ENCODE measurements around the gene SLC38A9. TPM values are rescaled to one million over a fixed set of nuclear protein-coding genes. Genes with fewer than 3 reads are reported as not detected.
A peak's percentile ranks its signal among the peaks of the same experiment; 100 is the strongest.

SLC38A9 gene
- polyA plus RNA-seq, 2 of the 4 experiments (the other 2 are of a cell fraction), result 22.8 to 37.3 TPM

DNA sequence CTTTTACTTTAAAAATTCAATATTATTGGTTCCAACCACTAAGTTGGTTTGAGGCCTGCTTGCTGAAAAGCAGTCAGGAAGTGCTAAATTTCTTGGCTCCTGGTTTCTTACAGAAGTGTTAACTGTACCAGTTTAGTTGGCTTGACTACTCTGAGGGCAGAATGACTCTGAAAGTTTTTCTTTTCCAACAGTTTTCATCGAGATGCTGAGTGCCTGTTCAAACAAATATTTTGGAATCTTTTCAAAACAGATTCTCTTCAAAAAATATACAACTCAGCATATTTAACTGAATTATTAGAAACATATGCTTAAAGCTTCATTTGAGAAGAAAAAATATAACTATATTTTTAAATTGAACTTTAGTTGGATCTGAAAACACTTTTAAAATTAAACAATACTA is 37.0 kb downstream of the SLC38A9 start:
- ChIA-PET POLR2A (no interaction called here), CTCF (interaction anchor here (0.6 to 1.2 kb wide), 2 partner anchors 17 to 86 kb away, joined by 3 read pairs; no protein-coding TSS in a partner anchor)
- no peaks in the 10 kb centered on the region for H3K9me3 ChIP-seq
- no peak for DNase-seq (ENCODE audit: low read depth in 1 of 2, low spot score in 1 of 2)
- H3K4me1 ChIP-seq, result peaks cover 30% of the 10 kb centered on the region
- H3K27ac ChIP-seq, result peak overlapping the region in 1 of 2 experiments; percentile 59; a peak in 2 of 6 replicates
- ATAC-seq, result no peak
- WGBS (ENCODE audit: missing lambda C conversion rate), result 9% methylated on average over 1 of the region's 1 CpG
- H3K4me3 ChIP-seq, result no peak overlapping the region
- H3K4me2 ChIP-seq, result peak overlapping the region; percentile 21; the same call in 1 of the 3 replicates
- no peak for FAIRE-seq
- TF ChIP-seq MAFK (IDR thresholded peaks at IDR 0.05; ENCODE audit: partially characterized antibody) (peak; percentile 79), RCOR1 (IDR thresholded peaks at IDR 0.05; ENCODE audit: low read depth, low read length) (no peak)

DNA sequence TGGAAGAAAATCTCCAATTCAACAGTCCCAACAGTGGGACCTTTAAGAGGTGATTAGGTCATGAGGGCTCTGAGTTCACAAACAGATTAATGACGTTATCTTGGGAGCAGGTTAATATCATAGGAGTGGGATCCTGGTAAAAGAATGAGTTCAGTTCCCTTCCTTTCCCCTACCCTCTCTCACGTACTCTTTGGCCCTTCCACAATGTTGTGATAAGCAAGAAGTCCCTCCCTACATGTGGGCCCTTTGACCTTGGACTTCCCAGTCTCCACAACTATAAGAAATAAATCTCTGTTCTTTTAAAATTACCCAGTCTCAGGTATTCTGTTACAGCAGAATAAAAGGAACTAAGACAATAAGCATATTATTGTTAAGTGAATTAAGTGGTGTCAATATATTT is 37.8 kb downstream of the SLC38A9 start:
- H3K4me1 ChIP-seq, result peaks cover 27% of the 10 kb centered on the region
- H3K27ac ChIP-seq, result no peak overlapping the region
- CTCF ChIA-PET, result interaction anchor here (1.2 kb wide), 1 partner anchor 17 kb away, joined by 3 read pairs; no protein-coding TSS in a partner anchor
- no peaks in the 10 kb centered on the region for H3K9me3 ChIP-seq
- TF ChIP-seq EP300 (IDR thresholded peaks at IDR 0.05), result no peak
- TF ChIP-seq SMC3 (IDR thresholded peaks at IDR 0.05), result no peak
- no peak for TF ChIP-seq MYC (IDR thresholded peaks at IDR 0.05; ENCODE audit: borderline replicate concordance, low read length)
- TF ChIP-seq CHD4 (IDR thresholded peaks at IDR 0.05; ENCODE audit: borderline replicate concordance), result no peak
- TF ChIP-seq GATA3 (IDR thresholded peaks at IDR 0.05; ENCODE audit: borderline replicate concordance), result no peak
- TF ChIP-seq, protein P1, sequence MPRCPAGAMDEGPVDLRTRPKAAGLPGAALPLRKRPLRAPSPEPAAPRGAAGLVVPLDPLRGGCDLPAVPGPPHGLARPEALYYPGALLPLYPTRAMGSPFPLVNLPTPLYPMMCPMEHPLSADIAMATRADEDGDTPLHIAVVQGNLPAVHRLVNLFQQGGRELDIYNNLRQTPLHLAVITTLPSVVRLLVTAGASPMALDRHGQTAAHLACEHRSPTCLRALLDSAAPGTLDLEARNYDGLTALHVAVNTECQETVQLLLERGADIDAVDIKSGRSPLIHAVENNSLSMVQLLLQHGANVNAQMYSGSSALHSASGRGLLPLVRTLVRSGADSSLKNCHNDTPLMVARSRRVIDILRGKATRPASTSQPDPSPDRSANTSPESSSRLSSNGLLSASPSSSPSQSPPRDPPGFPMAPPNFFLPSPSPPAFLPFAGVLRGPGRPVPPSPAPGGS (IDR thresholded peaks at IDR 0.05), result no peak
- no peak for TF ChIP-seq EHF (CRISPR knock-in tag; IDR thresholded peaks at IDR 0.05)
- TF ChIP-seq ZC3H11A (IDR thresholded peaks at IDR 0.05), result no peak
- TF ChIP-seq, protein P2, sequence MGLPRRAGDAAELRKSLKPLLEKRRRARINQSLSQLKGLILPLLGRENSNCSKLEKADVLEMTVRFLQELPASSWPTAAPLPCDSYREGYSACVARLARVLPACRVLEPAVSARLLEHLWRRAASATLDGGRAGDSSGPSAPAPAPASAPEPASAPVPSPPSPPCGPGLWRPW (IDR thresholded peaks at IDR 0.05), result no peak
- TF ChIP-seq, protein P3, sequence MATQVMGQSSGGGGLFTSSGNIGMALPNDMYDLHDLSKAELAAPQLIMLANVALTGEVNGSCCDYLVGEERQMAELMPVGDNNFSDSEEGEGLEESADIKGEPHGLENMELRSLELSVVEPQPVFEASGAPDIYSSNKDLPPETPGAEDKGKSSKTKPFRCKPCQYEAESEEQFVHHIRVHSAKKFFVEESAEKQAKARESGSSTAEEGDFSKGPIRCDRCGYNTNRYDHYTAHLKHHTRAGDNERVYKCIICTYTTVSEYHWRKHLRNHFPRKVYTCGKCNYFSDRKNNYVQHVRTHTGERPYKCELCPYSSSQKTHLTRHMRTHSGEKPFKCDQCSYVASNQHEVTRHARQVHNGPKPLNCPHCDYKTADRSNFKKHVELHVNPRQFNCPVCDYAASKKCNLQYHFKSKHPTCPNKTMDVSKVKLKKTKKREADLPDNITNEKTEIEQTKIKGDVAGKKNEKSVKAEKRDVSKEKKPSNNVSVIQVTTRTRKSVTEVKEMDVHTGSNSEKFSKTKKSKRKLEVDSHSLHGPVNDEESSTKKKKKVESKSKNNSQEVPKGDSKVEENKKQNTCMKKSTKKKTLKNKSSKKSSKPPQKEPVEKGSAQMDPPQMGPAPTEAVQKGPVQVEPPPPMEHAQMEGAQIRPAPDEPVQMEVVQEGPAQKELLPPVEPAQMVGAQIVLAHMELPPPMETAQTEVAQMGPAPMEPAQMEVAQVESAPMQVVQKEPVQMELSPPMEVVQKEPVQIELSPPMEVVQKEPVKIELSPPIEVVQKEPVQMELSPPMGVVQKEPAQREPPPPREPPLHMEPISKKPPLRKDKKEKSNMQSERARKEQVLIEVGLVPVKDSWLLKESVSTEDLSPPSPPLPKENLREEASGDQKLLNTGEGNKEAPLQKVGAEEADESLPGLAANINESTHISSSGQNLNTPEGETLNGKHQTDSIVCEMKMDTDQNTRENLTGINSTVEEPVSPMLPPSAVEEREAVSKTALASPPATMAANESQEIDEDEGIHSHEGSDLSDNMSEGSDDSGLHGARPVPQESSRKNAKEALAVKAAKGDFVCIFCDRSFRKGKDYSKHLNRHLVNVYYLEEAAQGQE (IDR thresholded peaks at IDR 0.05), result no peak
- TF ChIP-seq FOSB (CRISPR knock-in tag; IDR thresholded peaks at IDR 0.05), result no peak
- TF ChIP-seq TP53 (CRISPR knock-in tag; IDR thresholded peaks at IDR 0.05), result no peak
- no peak for TF ChIP-seq HOXB5 (CRISPR knock-in tag; IDR thresholded peaks at IDR 0.05)
- WGBS (ENCODE audit: missing lambda C conversion rate), result 70% methylated on average over 2 of the region's 2 CpGs
- POLR2A ChIA-PET, result no interaction called here
- FAIRE-seq (no peak), DNase-seq (ENCODE audit: low read depth in 1 of 2, low spot score in 1 of 2) (no peak), ATAC-seq (no peak)
- H3K4me2 ChIP-seq, result no peak overlapping the region
- H3K4me3 ChIP-seq, result no peak overlapping the region

DNA sequence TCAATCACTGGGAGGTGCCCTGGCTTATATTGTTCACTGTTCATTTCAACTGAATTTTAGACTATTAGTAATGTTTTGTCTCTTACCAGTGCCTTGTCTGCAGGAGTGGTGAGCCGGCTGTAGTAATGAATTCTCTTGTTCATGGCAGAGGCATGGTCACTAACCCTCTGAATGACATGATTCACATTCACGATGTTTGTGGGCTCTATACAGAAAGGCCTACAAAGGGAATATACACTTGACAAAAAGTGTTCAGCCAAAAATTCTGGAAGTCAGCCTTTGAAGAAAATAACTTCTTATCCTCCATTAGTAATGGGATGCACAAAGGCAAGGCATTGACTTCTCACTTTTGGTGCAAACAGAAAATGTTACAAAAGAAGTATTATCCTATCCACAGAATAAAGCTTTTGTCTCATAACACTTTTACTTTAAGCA is 39.6 kb downstream of the SLC38A9 start:
- POLR2A ChIA-PET, result no interaction called here
- DNase-seq (ENCODE audit: low read depth in 1 of 2, low spot score in 1 of 2), result no peak
- Histone ChIP-seq H3K4me2 (no peak overlapping the region), H3K4me1 (peaks cover 43% of the 10 kb centered on the region), H3K27ac (0 out of 6 replicates have a peak overlapping the region, but pooled peaks of 1 of the 2 experiments have one; percentile 5), H3K4me3 (no peak overlapping the region), H3K9me3 (no peaks in the 10 kb centered on the region)
- CTCF ChIA-PET, result no interaction called here
- peak; percentile 36 for FAIRE-seq
- WGBS (ENCODE audit: missing lambda C conversion rate), result 50% methylated on average over 2 of the region's 2 CpGs
- no peak for ATAC-seq
- TF ChIP-seq FOSL2 (IDR thresholded peaks at IDR 0.05) (no peak), FOSL2 (CRISPR knock-in tag; IDR thresholded peaks at IDR 0.05) (no peak), JUN (IDR thresholded peaks at IDR 0.05) (no peak), RCOR1 (IDR thresholded peaks at IDR 0.05; ENCODE audit: low read depth, low read length) (no peak), RNF2 (IDR thresholded peaks at IDR 0.05; ENCODE audit: borderline replicate concordance, low read depth) (no peak), SMC3 (IDR thresholded peaks at IDR 0.05) (no peak), MAFK (IDR thresholded peaks at IDR 0.05; ENCODE audit: partially characterized antibody) (no peak), GATA3 (IDR thresholded peaks at IDR 0.05; ENCODE audit: borderline replicate concordance) (no peak), ZSCAN20 (CRISPR knock-in tag; IDR thresholded peaks at IDR 0.05) (no peak), NR3C1 (IDR thresholded peaks at IDR 0.05) (no peak), EHMT2 (IDR thresholded peaks at IDR 0.05; ENCODE audit: low read depth) (no peak), HDAC2 (IDR thresholded peaks at IDR 0.05) (no peak), HOXA7 (CRISPR knock-in tag; IDR thresholded peaks at IDR 0.05) (no peak), HEYL (CRISPR knock-in tag; IDR thresholded peaks at IDR 0.05) (no peak), NFE2L2 (conservative IDR thresholded peaks at IDR 0.05; ENCODE audit: low read length) (no peak)
- TF ChIP-seq, protein P4, sequence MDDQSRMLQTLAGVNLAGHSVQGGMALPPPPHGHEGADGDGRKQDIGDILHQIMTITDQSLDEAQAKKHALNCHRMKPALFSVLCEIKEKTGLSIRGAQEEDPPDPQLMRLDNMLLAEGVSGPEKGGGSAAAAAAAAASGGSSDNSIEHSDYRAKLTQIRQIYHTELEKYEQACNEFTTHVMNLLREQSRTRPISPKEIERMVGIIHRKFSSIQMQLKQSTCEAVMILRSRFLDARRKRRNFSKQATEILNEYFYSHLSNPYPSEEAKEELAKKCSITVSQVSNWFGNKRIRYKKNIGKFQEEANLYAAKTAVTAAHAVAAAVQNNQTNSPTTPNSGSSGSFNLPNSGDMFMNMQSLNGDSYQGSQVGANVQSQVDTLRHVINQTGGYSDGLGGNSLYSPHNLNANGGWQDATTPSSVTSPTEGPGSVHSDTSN (IDR thresholded peaks at IDR 0.05), result no peak
- TF ChIP-seq, protein P2 (IDR thresholded peaks at IDR 0.05), result no peak
- TF ChIP-seq, protein P5, sequence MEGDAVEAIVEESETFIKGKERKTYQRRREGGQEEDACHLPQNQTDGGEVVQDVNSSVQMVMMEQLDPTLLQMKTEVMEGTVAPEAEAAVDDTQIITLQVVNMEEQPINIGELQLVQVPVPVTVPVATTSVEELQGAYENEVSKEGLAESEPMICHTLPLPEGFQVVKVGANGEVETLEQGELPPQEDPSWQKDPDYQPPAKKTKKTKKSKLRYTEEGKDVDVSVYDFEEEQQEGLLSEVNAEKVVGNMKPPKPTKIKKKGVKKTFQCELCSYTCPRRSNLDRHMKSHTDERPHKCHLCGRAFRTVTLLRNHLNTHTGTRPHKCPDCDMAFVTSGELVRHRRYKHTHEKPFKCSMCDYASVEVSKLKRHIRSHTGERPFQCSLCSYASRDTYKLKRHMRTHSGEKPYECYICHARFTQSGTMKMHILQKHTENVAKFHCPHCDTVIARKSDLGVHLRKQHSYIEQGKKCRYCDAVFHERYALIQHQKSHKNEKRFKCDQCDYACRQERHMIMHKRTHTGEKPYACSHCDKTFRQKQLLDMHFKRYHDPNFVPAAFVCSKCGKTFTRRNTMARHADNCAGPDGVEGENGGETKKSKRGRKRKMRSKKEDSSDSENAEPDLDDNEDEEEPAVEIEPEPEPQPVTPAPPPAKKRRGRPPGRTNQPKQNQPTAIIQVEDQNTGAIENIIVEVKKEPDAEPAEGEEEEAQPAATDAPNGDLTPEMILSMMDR (IDR thresholded peaks at IDR 0.05), result no peak

All from A549 (cell line).